Measurements from ENCODE around the gene ARRB1. TPM values are rescaled to one million over a fixed set of nuclear protein-coding genes. Genes with fewer than 3 reads are reported as not detected.

The ARRB1 gene
- total and polyA plus RNA-seq, 9 of the 15 experiments (the other 6 are each of a cell fraction or from before 2014, with no cell fraction given) = 6.6 to 45.4 (median 28.5) TPM

- peak; percentile 56 to 66 for TF ChIP-seq NRF1 (conservative IDR thresholded peaks at IDR 0.05 in 1 of 2, IDR thresholded peaks at IDR 0.05 in 1 of 2)
These were observed 87.5 kb downstream of the ARRB1 start (continued) for GRCh38 chr11:75263944-75264349.

DNA sequence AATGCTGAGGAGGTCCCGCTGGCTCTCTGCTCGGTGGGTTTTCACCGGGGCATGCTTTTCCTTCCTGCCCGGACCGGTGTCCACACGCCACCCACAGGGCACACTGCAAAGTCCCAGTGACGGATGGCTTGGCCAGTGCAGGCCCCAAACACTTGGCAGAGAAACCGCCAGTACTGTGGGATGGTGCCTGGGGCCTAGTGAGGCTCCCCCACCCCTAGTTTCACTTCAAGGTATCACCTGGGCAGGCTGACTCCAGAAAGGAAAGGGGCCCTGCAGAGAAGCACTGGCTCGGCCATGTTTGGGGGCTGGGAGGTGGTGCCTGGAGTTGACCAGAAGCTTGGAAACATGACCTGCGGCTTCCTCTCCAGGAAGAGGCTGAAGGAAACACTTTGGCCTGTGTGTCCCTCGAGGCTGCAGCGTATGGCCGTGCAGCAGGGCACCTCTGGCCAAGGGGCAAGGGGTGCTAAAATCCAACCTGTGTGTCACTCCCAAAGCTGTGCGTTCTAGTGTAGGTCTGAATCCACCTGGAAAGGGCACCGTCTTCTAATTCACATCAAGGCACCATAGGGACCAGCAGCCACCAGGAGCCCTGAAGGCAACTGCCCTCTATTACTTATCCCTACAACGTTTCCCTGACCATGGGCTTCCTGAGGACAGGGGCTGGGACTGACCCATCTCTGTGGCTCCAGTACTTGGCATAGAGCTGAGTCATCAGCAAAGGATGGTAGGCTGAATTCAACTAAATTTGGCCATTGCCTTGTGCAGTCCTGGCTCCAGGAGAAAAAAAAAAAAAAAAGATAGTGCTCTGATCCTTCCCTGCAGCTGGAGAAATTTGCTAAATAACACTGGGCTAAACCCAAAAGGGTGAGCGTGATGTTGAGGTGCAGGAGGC lies 88.3 kb downstream of the ARRB1 start:
- BruUV-seq (replicated peaks) = no TSS peak
- ATAC-seq (peak; percentile 5; the same call in 1 of the 3 replicates), FAIRE-seq (no peak), DNase-seq (ENCODE audit: extremely low read depth in 1 of 4, low spot score in 3 of 4) (no peak)
- Histone ChIP-seq H3K36me3 (ENCODE audit: control insufficient read depth, insufficient read depth, low read length) (peaks cover 14% of the 10 kb centered on the region; the same call in 1 of the 3 replicates), H4K20me1 (replicated peaks; ENCODE audit: control insufficient read depth, insufficient read depth, low read length) (peaks cover 11% of the 10 kb centered on the region; the same call in 1 of the 2 replicates), H3K4me3 (no peak overlapping the region), H2AFZ (ENCODE audit: low read depth, low read length) (no peak overlapping the region), H3K4me1 (replicated peaks in 1 of 2; ENCODE audit: control insufficient read depth in 2 of 2, insufficient read depth in 2 of 2, low read length in 2 of 2) (peaks cover 0 to 9% of the 10 kb centered on the region in 2 experiments; a peak in 2 of 5 replicates), H3K27ac (ENCODE audit: extremely low read depth, low read depth, low read length) (no peak overlapping the region), H3K9me3 (replicated peaks; ENCODE audit: control insufficient read depth, insufficient read depth, low read depth, low read length) (no peaks in the 10 kb centered on the region), H3K9ac (ENCODE audit: insufficient read depth in 1 of 2, low read depth in 2 of 2, low read length in 2 of 2) (no peak overlapping the region), H3K27me3 (ENCODE audit: control insufficient read depth in 2 of 2, insufficient read depth in 2 of 2, low read length in 2 of 2) (no peaks in the 10 kb centered on the region), H3K79me2 (ENCODE audit: control insufficient read depth, insufficient read depth, low read length) (no peaks in the 10 kb centered on the region), H3K9me1 (ENCODE audit: control insufficient read depth, insufficient read depth, low read length) (peaks cover 6% of the 10 kb centered on the region), H3K4me2 (ENCODE audit: insufficient read depth, low read length) (no peak overlapping the region)
- intact Hi-C loops (cut with micrococcal nuclease) = no loop called here
- ChIA-PET CTCF (ENCODE audit: low intra/inter-chr PET ratio) (interaction anchor here (0.5 kb wide), 1 partner anchor 106 kb away, joined by 3 read pairs; no protein-coding TSS in a partner anchor), POLR2A (interaction anchor here (0.9 to 1.1 kb wide), 2 partner anchors 12 to 14 kb away, joined by 3 read pairs; no protein-coding TSS in a partner anchor)
- WGBS (ENCODE audit: insufficient coverage, low coverage, missing lambda C conversion rate) = 50% methylated on average over 12 of the region's 17 CpGs
- TF ChIP-seq MAFG (tag; conservative IDR thresholded peaks at IDR 0.05) = peak; percentile 47; the same call in 1 of the 2 replicates
- peak; percentile 20; the same call in 1 of the 2 replicates for TF ChIP-seq NFE2 (IDR thresholded peaks at IDR 0.05; ENCODE audit: low read depth)
- no peak for TF ChIP-seq PTRF (tag; IDR thresholded peaks at IDR 0.05)
- TF ChIP-seq ZNF316 (IDR thresholded peaks at IDR 0.05) = peak; percentile 69
- no peak for TF ChIP-seq LARP7 (IDR thresholded peaks at IDR 0.05)
- no peak for TF ChIP-seq PTBP1 (IDR thresholded peaks at IDR 0.05; ENCODE audit: low read depth, low read length)
- TF ChIP-seq POLR2AphosphoS2 (IDR thresholded peaks at IDR 0.05; ENCODE audit: low read length) = peak; percentile 79; the same call in 1 of the 2 replicates
- TF ChIP-seq C11orf30 (IDR thresholded peaks at IDR 0.05; ENCODE audit: low read depth) = peak; percentile 50; the same call in 1 of the 2 replicates
- peak; percentile 69 for TF ChIP-seq POLR2G (IDR thresholded peaks at IDR 0.05; ENCODE audit: low read depth, low read length)
- TF ChIP-seq RBM15 (IDR thresholded peaks at IDR 0.05; ENCODE audit: insufficient read depth, low read length) = no peak
- in situ Hi-C loops (cut with MboI) = no loop called here
